A673 (cell line): ENCODE measurements around the gene SLC27A4. TPM values are rescaled to one million over a fixed set of nuclear protein-coding genes. Genes with fewer than 3 reads are reported as not detected.

ENCODE experiments used
- BruUV-seq: library from RNA; stranded (reverse); fragments of 400-500 nt; replicated peaks from 2 replicates; lab custom pipeline; 2021; lab: Mats Ljungman, UMichigan
- CTCF ChIA-PET: fragments of 300-600 bp; sonication (Branson Sonifier 250); formaldehyde crosslinking; loops from one replicate; lab custom pipeline; 2022; ENCODE audit warnings: antibody characterized with exemption; lab: Charles Lee
- POLR2A ChIA-PET: fragments of 300-600 bp; sonication (Branson Sonifier 250); formaldehyde crosslinking; loops from one replicate; lab custom pipeline; 2022; ENCODE audit warnings: antibody characterized with exemption; ENCODE audit not compliant: low non-redundant PET; lab: Charles Lee
- DNase-seq: peaks from one replicate; pipeline ENCODE4 v3.0.0-alpha.2; 2015; ENCODE audit warnings: low spot score
- H3K27ac ChIP-seq: fragments of 200-600 bp; sonication (generic); 2 replicates; pipeline ENCODE4 v1.5.1; 2016; ENCODE audit warnings: mixed run types, low read depth, mild to moderate bottlenecking, mixed read lengths, antibody characterized with exemption, low read length; ENCODE audit not compliant: poor library complexity, severe bottlenecking
- H3K27me3 ChIP-seq: fragments of 200-600 bp; sonication (generic); replicated peaks from 2 replicates; pipeline ENCODE4 v1.6.1; 2017; ENCODE audit warnings: mixed run types, low read depth, mild to moderate bottlenecking, mixed read lengths, antibody characterized with exemption, low read length; ENCODE audit not compliant: insufficient read depth, poor library complexity
- H3K36me3 ChIP-seq: fragments of 200-600 bp; sonication (generic); 2 replicates; pipeline ENCODE4 v1.6.1; 2016; ENCODE audit warnings: mixed run types, mild to moderate bottlenecking, mixed read lengths, antibody characterized with exemption, low read length; ENCODE audit not compliant: insufficient read depth, poor library complexity, severe bottlenecking
- H3K4me1 ChIP-seq: fragments of 200-600 bp; sonication (generic); 2 replicates; pipeline ENCODE4 v1.6.1; 2017; ENCODE audit warnings: mixed run types, mild to moderate bottlenecking, mixed read lengths, antibody characterized with exemption, low read length; ENCODE audit not compliant: insufficient read depth, poor library complexity, severe bottlenecking
- H3K4me3 ChIP-seq: fragments of 200-600 bp; sonication (generic); 2 replicates; pipeline ENCODE4 v1.5.1; 2016; ENCODE audit warnings: low read depth, mixed run types, mild to moderate bottlenecking, mixed read lengths, low read length; ENCODE audit not compliant: poor library complexity, severe bottlenecking
- H3K9me3 ChIP-seq: fragments of 200-600 bp; sonication (generic); 2 replicates; pipeline ENCODE4 v1.6.1; 2016; ENCODE audit warnings: mixed run types, low read depth, mild to moderate bottlenecking, mixed read lengths, antibody characterized with exemption, low read length; ENCODE audit not compliant: poor library complexity, severe bottlenecking
- EZH2 ChIP-seq: fragments of 200-600 bp; sonication (generic); IDR thresholded peaks from 2 replicates; pipeline ENCODE4 v1.6.1; 2017; ENCODE audit warnings: borderline replicate concordance, low read depth, mild to moderate bottlenecking, mixed read lengths, antibody characterized with exemption, low read length; ENCODE audit not compliant: poor library complexity, severe bottlenecking
- intact Hi-C: fragments of 100-400 bp; cut with micrococcal nuclease; formaldehyde crosslinking; loops from one replicate; pipeline ENCODE4 v1.10.0; 2022; ENCODE audit not compliant: unreplicated experiment
- total RNA-seq: library from RNA; stranded (reverse); gene quantifications from 2 replicates; pipeline ENCODE4 v1.2.3, GENCODE V29; 2021
- TF ChIP-seq, protein P1 (sequence below): fragments of 300-800, 200-600 bp; sonication (generic); conservative IDR thresholded peaks from 2 replicates; pipeline ENCODE4 v1.5.1; 2017; ENCODE audit warnings: low read depth, mild to moderate bottlenecking, antibody characterized with exemption, low read length, moderate library complexity, mixed read lengths

Gene SLC27A4
- total RNA-seq, 1 experiment from 2014 or later = 39.1 TPM

DNA sequence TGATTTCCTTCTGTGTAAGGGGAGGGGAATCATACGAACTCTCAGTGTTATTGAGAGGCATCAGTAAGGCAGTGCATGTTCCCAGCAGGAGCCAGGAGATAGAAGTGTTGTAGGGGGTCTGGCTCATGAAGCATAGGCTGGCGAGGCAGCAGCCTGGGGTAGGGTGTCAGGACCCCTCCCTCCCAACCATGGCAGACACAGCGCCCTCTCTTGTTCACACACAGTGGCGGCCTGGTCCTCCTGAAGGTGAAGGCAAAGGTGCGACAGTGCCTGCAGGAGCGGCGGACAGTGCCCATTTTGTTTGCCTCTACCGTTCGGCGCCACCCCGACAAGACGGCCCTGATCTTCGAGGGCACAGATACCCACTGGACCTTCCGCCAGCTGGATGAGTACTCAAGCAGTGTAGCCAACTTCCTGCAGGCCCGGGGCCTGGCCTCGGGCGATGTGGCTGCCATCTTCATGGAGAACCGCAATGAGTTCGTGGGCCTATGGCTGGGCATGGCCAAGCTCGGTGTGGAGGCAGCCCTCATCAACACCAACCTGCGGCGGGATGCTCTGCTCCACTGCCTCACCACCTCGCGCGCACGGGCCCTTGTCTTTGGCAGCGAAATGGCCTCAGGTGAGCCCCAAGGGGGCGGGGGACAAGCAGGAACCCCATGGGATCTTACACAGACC lies 4.7 kb downstream of the SLC27A4 start:
- intact Hi-C loops = no loop called here
- POLR2A ChIA-PET = no interaction called here
- H3K27me3 ChIP-seq = no peaks in the 10 kb centered on the region
- no peak for TF ChIP-seq EZH2
- TF ChIP-seq, protein P1, sequence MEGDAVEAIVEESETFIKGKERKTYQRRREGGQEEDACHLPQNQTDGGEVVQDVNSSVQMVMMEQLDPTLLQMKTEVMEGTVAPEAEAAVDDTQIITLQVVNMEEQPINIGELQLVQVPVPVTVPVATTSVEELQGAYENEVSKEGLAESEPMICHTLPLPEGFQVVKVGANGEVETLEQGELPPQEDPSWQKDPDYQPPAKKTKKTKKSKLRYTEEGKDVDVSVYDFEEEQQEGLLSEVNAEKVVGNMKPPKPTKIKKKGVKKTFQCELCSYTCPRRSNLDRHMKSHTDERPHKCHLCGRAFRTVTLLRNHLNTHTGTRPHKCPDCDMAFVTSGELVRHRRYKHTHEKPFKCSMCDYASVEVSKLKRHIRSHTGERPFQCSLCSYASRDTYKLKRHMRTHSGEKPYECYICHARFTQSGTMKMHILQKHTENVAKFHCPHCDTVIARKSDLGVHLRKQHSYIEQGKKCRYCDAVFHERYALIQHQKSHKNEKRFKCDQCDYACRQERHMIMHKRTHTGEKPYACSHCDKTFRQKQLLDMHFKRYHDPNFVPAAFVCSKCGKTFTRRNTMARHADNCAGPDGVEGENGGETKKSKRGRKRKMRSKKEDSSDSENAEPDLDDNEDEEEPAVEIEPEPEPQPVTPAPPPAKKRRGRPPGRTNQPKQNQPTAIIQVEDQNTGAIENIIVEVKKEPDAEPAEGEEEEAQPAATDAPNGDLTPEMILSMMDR = no peak
- BruUV-seq = no TSS peak
- H3K4me3 ChIP-seq = no peak overlapping the region
- DNase-seq = no peak
- H3K9me3 ChIP-seq = no peaks in the 10 kb centered on the region
- CTCF ChIA-PET = no interaction called here
- peaks cover 42% of the 10 kb centered on the region for H3K36me3 ChIP-seq
- no peak overlapping the region for H3K27ac ChIP-seq
- H3K4me1 ChIP-seq = peaks cover 5% of the 10 kb centered on the region

DNA sequence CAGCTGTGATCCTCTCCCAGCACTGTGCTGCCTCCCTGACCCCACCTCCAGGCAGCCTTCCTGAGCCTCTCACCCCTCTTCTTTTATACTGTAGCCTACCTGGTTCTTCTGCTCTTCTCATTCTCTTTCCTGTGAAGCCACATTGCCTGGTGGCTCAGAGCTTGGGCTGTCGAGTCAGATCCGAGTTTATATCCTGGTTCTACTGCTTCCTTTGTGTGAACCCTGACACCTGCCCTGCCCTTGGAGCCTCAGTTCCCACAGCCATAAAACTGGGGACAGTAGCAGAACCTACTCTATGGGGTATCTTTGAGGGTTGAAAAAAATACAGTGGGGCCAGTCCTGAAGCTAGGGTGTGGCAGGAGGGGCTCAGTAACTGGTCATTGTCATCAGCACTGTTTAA lies 8.8 kb downstream of the SLC27A4 start:
- Histone ChIP-seq H3K36me3 (peaks cover 40% of the 10 kb centered on the region), H3K27me3 (no peaks in the 10 kb centered on the region), H3K27ac (no peak overlapping the region), H3K4me1 (no peaks in the 10 kb centered on the region), H3K9me3 (no peaks in the 10 kb centered on the region), H3K4me3 (no peak overlapping the region)
- DNase-seq = no peak
- CTCF ChIA-PET = no interaction called here
- intact Hi-C loops = no loop called here
- POLR2A ChIA-PET = no interaction called here
- TF ChIP-seq, protein P1 = no peak
- TF ChIP-seq EZH2 = no peak
- BruUV-seq = no TSS peak

DNA sequence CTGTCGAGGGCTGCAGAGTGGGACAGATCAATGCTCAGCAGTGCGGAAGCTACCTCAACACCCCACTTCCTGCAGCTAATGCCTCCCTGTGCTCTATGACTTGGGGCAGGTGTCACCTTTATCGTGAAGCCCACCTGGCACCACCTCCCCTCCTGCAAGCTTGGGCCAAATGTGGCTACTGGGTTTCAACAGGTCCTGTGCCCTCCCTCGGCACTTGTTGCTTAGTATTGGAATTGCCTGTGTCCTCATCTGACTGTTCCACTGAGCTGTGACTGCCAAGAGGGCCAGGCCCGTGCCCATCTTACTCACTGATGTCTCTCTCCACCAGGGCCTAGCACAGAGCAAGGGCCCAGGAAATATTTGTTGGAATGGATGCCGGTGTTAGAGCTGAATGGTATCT lies 9.4 kb downstream of the SLC27A4 start:
- Histone ChIP-seq H3K27me3 (no peaks in the 10 kb centered on the region), H3K36me3 (peaks cover 39% of the 10 kb centered on the region), H3K9me3 (no peaks in the 10 kb centered on the region), H3K27ac (no peak overlapping the region), H3K4me1 (no peaks in the 10 kb centered on the region), H3K4me3 (no peak overlapping the region)
- POLR2A ChIA-PET = no interaction called here
- intact Hi-C loops = no loop called here
- no peak for TF ChIP-seq EZH2
- TF ChIP-seq, protein P1 = no peak
- CTCF ChIA-PET = no interaction called here
- no peak for DNase-seq
- BruUV-seq = no TSS peak
